ENCODE data around the gene L3MBTL4.

Gene L3MBTL4

GRCh38 chr18:6414723-6415417 lies at the start of gene L3MBTL4:
TSS of gene L3MBTL4 (minus strand) at chr18:6414911. CDS start at chr18:6311625, 103,286 bp downstream.
- peak within 1 kb of the TSS; percentile 52 for H3K27ac Mint-ChIP-seq
- H3K4me1 Mint-ChIP-seq (ENCODE audit: low read depth), result peaks cover 6% of the 10 kb centered on the region
- H3K4me3 Mint-ChIP-seq, result peak within 1 kb of the TSS; percentile 84
- H3K36me3 Mint-ChIP-seq (ENCODE audit: low read depth), result no peaks in the 10 kb centered on the region
- no peaks in the 10 kb centered on the region for H3K9me3 Mint-ChIP-seq
- DNase-seq (ENCODE audit: low spot score), result peak; percentile 4
- peaks cover 36% of the 10 kb centered on the region for H3K27me3 Mint-ChIP-seq (ENCODE audit: low read depth)

GRCh38 chr18:6452194-6452593 lies 37.5 kb upstream of the L3MBTL4 start:
- Mint-ChIP-seq H3K4me3 (no peak overlapping the region), H3K27ac (no peak overlapping the region), H3K36me3 (ENCODE audit: low read depth) (no peaks in the 10 kb centered on the region), H3K9me3 (no peaks in the 10 kb centered on the region), H3K27me3 (ENCODE audit: low read depth) (no peaks in the 10 kb centered on the region), H3K4me1 (ENCODE audit: low read depth) (no peaks in the 10 kb centered on the region)
- DNase-seq (ENCODE audit: low spot score), result no peak

GRCh38 chr18:6449213-6449612 lies 34.5 kb upstream of the L3MBTL4 start:
- H3K27ac Mint-ChIP-seq, result no peak overlapping the region
- no peak for DNase-seq (ENCODE audit: low spot score)
- H3K4me1 Mint-ChIP-seq (ENCODE audit: low read depth), result no peaks in the 10 kb centered on the region
- H3K36me3 Mint-ChIP-seq (ENCODE audit: low read depth), result no peaks in the 10 kb centered on the region
- H3K4me3 Mint-ChIP-seq, result no peak overlapping the region
- no peaks in the 10 kb centered on the region for H3K9me3 Mint-ChIP-seq
- no peaks in the 10 kb centered on the region for H3K27me3 Mint-ChIP-seq (ENCODE audit: low read depth)

- H3K4me3 Mint-ChIP-seq, result no peak overlapping the region
- H3K27me3 Mint-ChIP-seq (ENCODE audit: low read depth), result no peaks in the 10 kb centered on the region
- no peaks in the 10 kb centered on the region for H3K9me3 Mint-ChIP-seq
- H3K36me3 Mint-ChIP-seq (ENCODE audit: low read depth), result no peaks in the 10 kb centered on the region
- DNase-seq (ENCODE audit: low spot score), result no peak
- no peaks in the 10 kb centered on the region for H3K4me1 Mint-ChIP-seq (ENCODE audit: low read depth)
- no peak overlapping the region for H3K27ac Mint-ChIP-seq
These were observed 29.9 kb upstream of the L3MBTL4 start for GRCh38 chr18:6444466-6445228.

- Mint-ChIP-seq H3K4me3 (no peak overlapping the region), H3K27me3 (ENCODE audit: low read depth) (no peaks in the 10 kb centered on the region), H3K27ac (no peak overlapping the region), H3K4me1 (ENCODE audit: low read depth) (no peaks in the 10 kb centered on the region), H3K9me3 (no peaks in the 10 kb centered on the region), H3K36me3 (ENCODE audit: low read depth) (no peaks in the 10 kb centered on the region)
- DNase-seq (ENCODE audit: low spot score), result no peak
These were observed 26.5 kb upstream of the L3MBTL4 start for GRCh38 chr18:6441200-6441599.

- no peaks in the 10 kb centered on the region for H3K27me3 Mint-ChIP-seq (ENCODE audit: low read depth)
- no peak overlapping the region for H3K4me3 Mint-ChIP-seq
- no peak for DNase-seq (ENCODE audit: low spot score)
- no peak overlapping the region for H3K27ac Mint-ChIP-seq
- no peaks in the 10 kb centered on the region for H3K4me1 Mint-ChIP-seq (ENCODE audit: low read depth)
- no peaks in the 10 kb centered on the region for H3K36me3 Mint-ChIP-seq (ENCODE audit: low read depth)
- H3K9me3 Mint-ChIP-seq, result no peaks in the 10 kb centered on the region
These were observed 23.5 kb upstream of the L3MBTL4 start for GRCh38 chr18:6437937-6438818.

- H3K9me3 Mint-ChIP-seq, result no peaks in the 10 kb centered on the region
- DNase-seq (ENCODE audit: low spot score), result no peak
- no peak overlapping the region for H3K4me3 Mint-ChIP-seq
- no peaks in the 10 kb centered on the region for H3K27me3 Mint-ChIP-seq (ENCODE audit: low read depth)
- H3K36me3 Mint-ChIP-seq (ENCODE audit: low read depth), result no peaks in the 10 kb centered on the region
- no peaks in the 10 kb centered on the region for H3K4me1 Mint-ChIP-seq (ENCODE audit: low read depth)
- H3K27ac Mint-ChIP-seq, result no peak overlapping the region
These were observed 21.0 kb upstream of the L3MBTL4 start for GRCh38 chr18:6435731-6436130.

- no peak for DNase-seq (ENCODE audit: low spot score)
- Mint-ChIP-seq H3K4me3 (no peak overlapping the region), H3K27me3 (ENCODE audit: low read depth) (no peaks in the 10 kb centered on the region), H3K9me3 (no peaks in the 10 kb centered on the region), H3K27ac (no peak overlapping the region), H3K36me3 (ENCODE audit: low read depth) (no peaks in the 10 kb centered on the region), H3K4me1 (ENCODE audit: low read depth) (no peaks in the 10 kb centered on the region)
These were observed 20.4 kb upstream of the L3MBTL4 start for GRCh38 chr18:6434987-6435709.

- Mint-ChIP-seq H3K27me3 (ENCODE audit: low read depth) (no peaks in the 10 kb centered on the region), H3K4me1 (ENCODE audit: low read depth) (no peaks in the 10 kb centered on the region), H3K36me3 (ENCODE audit: low read depth) (no peaks in the 10 kb centered on the region), H3K27ac (no peak overlapping the region), H3K9me3 (no peaks in the 10 kb centered on the region), H3K4me3 (no peak overlapping the region)
- no peak for DNase-seq (ENCODE audit: low spot score)
These were observed 19.8 kb upstream of the L3MBTL4 start for GRCh38 chr18:6434481-6434880.

- H3K9me3 Mint-ChIP-seq, result no peaks in the 10 kb centered on the region
- no peaks in the 10 kb centered on the region for H3K4me1 Mint-ChIP-seq (ENCODE audit: low read depth)
- no peaks in the 10 kb centered on the region for H3K27me3 Mint-ChIP-seq (ENCODE audit: low read depth)
- H3K27ac Mint-ChIP-seq, result no peak overlapping the region
- no peak for DNase-seq (ENCODE audit: low spot score)
- H3K36me3 Mint-ChIP-seq (ENCODE audit: low read depth), result no peaks in the 10 kb centered on the region
- H3K4me3 Mint-ChIP-seq, result no peak overlapping the region
These were observed 17.1 kb upstream of the L3MBTL4 start for GRCh38 chr18:6431659-6432318.

- Mint-ChIP-seq H3K27me3 (ENCODE audit: low read depth) (no peaks in the 10 kb centered on the region), H3K9me3 (no peaks in the 10 kb centered on the region), H3K36me3 (ENCODE audit: low read depth) (no peaks in the 10 kb centered on the region), H3K4me1 (ENCODE audit: low read depth) (no peaks in the 10 kb centered on the region), H3K27ac (no peak overlapping the region), H3K4me3 (no peak overlapping the region)
- DNase-seq (ENCODE audit: low spot score), result no peak
These were observed 14.2 kb upstream of the L3MBTL4 start for GRCh38 chr18:6428851-6429395.

GRCh38 chr18:6427286-6427685 lies 12.6 kb upstream of the L3MBTL4 start:
- no peak for DNase-seq (ENCODE audit: low spot score)

GRCh38 chr18:6423289-6423688 lies 8.6 kb upstream of the L3MBTL4 start:
- Mint-ChIP-seq H3K4me1 (ENCODE audit: low read depth) (no peaks in the 10 kb centered on the region), H3K27ac (no peak overlapping the region), H3K36me3 (ENCODE audit: low read depth) (no peaks in the 10 kb centered on the region), H3K27me3 (ENCODE audit: low read depth) (peaks cover 2% of the 10 kb centered on the region), H3K4me3 (no peak overlapping the region), H3K9me3 (no peaks in the 10 kb centered on the region)
- DNase-seq (ENCODE audit: low spot score), result no peak

More at GRCh38 chr18:6427286-6427685, 12.6 kb upstream of the L3MBTL4 start:
- Mint-ChIP-seq H3K4me3 (no peak overlapping the region), H3K9me3 (no peaks in the 10 kb centered on the region), H3K27ac (no peak overlapping the region), H3K4me1 (ENCODE audit: low read depth) (no peaks in the 10 kb centered on the region), H3K36me3 (ENCODE audit: low read depth) (no peaks in the 10 kb centered on the region), H3K27me3 (ENCODE audit: low read depth) (peaks cover 2% of the 10 kb centered on the region)
